SK-N-MC (cell line): ENCODE data around the gene FNDC5.

Experiments used
- EZH2 ChIP-seq: fragments of 200-600 bp; sonication (generic); IDR thresholded peaks from one replicate; pipeline ENCODE4 v1.6.1; 2017; ENCODE audit warnings: antibody characterized with exemption
- POLR2AphosphoS5 ChIP-seq: IDR thresholded peaks from 2 replicates; pipeline ENCODE4 v1.6.1; 2012; ENCODE audit warnings: mild to moderate bottlenecking, low read depth, low read length, borderline replicate concordance

- no peak for TF ChIP-seq POLR2AphosphoS5
- no peak for TF ChIP-seq EZH2
These were observed 6.7 kb upstream of the FNDC5 start for GRCh38 chr1:32877211-32878110.
